Peyer's patch (tissue), 4 donors: Measurements from ENCODE around the gene BATF3. TPM values are rescaled to one million over a fixed set of nuclear protein-coding genes. Genes with fewer than 3 reads are reported as not detected.
"Not testable (repeated sequence)": the region's sequence is repeated elsewhere in the genome, so short reads cannot be mapped to it uniquely, and the experiment has no call there.

ENCODE experiments used
- DNase-seq, 3 donors: peaks; one replicate each; pipeline ENCODE4 v3.0.0-alpha.2; 2017 to 2019
- H3K27ac ChIP-seq, 4 donors: fragments of 200-600 bp; sonication (generic); one replicate each; pipeline ENCODE4 v1.5.1; 2016 to 2019
- H3K27me3 ChIP-seq, 2 donors: fragments of 200-600 bp; sonication (generic); one replicate each; pipeline ENCODE4 v1.5.1; 2019
- H3K36me3 ChIP-seq, 3 donors: fragments of 200-600 bp; sonication (generic); one replicate each; pipeline ENCODE4 v1.5.1; 2016 to 2019
- H3K4me1 ChIP-seq, 4 donors: fragments of 200-600 bp; sonication (generic); one replicate each; pipeline ENCODE4 v1.5.1; 2016 to 2019
- H3K4me3 ChIP-seq, 4 donors: fragments of 200-600 bp; sonication (generic); 1 replicate in 3 of 4; 2 replicates in 1 of 4; pipeline ENCODE4 v1.5.1; 2016 to 2019; ENCODE audit warnings: mild to moderate bottlenecking in 1 of 4
- H3K9me3 ChIP-seq, 4 donors: fragments of 200-600 bp; sonication (generic); one replicate each; pipeline ENCODE4 v1.5.1; 2016 to 2019; ENCODE audit warnings: mild to moderate bottlenecking in 1 of 4
- POLR2A ChIP-seq, 2 donors: fragments of 450-650 bp; IDR thresholded peaks; one replicate each; pipeline ENCODE4 v1.5.1; 2017; ENCODE audit warnings: antibody characterized with exemption in 2 of 2, mild to moderate bottlenecking in 2 of 2, moderate library complexity in 2 of 2
- total RNA-seq, 4 donors: library from RNA; depleted of rRNA; stranded (reverse); fragments of >200 nt; gene quantifications; one replicate each; pipeline ENCODE4 v1.1.0, GENCODE V29; 2016
- TF ChIP-seq, protein P1 (sequence below), 6 experiments: fragments of 450-650 bp in 4 of 6; fragments of 200-600 bp in 2 of 6; sonication (generic) in 1 of 6; IDR thresholded peaks; one replicate each; pipeline ENCODE4 v1.5.1; 2017 to 2019; ENCODE audit warnings: antibody characterized with exemption in 6 of 6, mild to moderate bottlenecking in 3 of 6, moderate library complexity in 1 of 6

Gene BATF3
- total RNA-seq, 4 donors from 2014 or later: 2.1 to 6.6 (median 4.7) TPM; not detected in 1

DNA sequence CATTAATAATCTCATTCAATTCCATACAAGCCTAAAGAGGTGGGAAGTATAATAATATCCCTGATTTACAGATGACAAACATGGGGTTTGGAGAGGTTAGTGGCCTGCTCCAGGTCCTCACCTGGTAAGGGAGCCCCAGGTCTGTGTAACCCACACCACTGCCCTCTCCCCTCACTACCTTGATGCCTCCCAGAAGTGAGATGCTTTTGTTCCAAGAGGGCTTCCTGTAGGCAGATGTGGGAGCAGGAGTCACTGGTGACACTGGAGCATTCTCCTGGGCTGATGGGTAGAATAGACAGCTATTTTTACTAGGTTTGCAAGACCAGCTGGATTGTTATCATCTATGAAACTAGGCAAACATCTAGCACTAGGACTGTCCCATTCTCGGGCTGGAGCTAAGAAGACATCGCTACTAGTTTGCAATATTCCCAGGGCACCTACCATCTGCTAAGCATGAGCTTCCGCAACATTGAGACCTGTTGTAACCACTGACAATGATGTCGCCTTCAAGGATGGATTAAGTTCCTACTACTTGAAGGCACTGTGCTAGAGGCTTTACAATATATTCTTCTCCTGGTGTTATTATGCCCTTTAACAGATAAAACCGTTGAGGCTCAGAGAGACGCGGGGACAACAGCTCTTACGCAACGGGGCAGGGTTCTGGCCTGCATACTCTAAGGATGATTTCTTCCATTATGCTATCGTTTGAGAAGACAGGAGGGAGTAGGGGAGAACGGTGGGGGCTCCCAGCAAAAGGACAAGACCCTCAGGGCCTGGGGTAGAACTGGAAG lies 35.0 kb downstream of the BATF3 start:
- Histone ChIP-seq H3K9me3 (no peaks in the 10 kb centered on the region), H3K4me3 (no peak overlapping the region), H3K27ac (no peak overlapping the region), H3K27me3 (no peaks in the 10 kb centered on the region), H3K36me3 (no peaks in the 10 kb centered on the region), H3K4me1 (peaks cover 0 to 17% (median 0%) of the 10 kb centered on the region in 4 donors)
- DNase-seq: no peak
- no peak for TF ChIP-seq POLR2A (IDR thresholded peaks at IDR 0.05)
- TF ChIP-seq, protein P1, sequence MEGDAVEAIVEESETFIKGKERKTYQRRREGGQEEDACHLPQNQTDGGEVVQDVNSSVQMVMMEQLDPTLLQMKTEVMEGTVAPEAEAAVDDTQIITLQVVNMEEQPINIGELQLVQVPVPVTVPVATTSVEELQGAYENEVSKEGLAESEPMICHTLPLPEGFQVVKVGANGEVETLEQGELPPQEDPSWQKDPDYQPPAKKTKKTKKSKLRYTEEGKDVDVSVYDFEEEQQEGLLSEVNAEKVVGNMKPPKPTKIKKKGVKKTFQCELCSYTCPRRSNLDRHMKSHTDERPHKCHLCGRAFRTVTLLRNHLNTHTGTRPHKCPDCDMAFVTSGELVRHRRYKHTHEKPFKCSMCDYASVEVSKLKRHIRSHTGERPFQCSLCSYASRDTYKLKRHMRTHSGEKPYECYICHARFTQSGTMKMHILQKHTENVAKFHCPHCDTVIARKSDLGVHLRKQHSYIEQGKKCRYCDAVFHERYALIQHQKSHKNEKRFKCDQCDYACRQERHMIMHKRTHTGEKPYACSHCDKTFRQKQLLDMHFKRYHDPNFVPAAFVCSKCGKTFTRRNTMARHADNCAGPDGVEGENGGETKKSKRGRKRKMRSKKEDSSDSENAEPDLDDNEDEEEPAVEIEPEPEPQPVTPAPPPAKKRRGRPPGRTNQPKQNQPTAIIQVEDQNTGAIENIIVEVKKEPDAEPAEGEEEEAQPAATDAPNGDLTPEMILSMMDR (IDR thresholded peaks at IDR 0.05): no peak

DNA sequence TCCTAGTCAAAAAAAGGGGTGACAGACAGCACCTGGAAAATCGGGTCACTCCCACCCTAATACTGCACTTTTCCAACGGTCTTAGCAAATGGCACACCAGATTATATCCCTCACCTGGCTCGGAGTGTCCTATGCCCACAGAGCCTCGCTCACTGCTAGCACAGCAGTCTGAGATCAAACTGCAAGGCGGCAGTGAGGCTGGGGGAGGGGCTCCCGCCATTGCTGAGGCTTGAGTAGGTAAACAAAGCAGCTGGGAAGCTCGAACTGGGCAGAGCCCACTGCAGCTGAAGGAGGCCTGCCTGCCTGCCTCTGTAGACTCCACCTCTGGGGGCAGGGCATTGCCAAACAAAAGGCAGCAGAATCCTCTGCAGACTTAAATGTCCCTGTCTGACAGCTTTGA lies 41.4 kb downstream of the BATF3 start:
- not testable (repeated sequence) for DNase-seq, H3K9me3 ChIP-seq, H3K27me3 ChIP-seq, H3K4me1 ChIP-seq, H3K4me3 ChIP-seq, H3K27ac ChIP-seq, H3K36me3 ChIP-seq

DNA sequence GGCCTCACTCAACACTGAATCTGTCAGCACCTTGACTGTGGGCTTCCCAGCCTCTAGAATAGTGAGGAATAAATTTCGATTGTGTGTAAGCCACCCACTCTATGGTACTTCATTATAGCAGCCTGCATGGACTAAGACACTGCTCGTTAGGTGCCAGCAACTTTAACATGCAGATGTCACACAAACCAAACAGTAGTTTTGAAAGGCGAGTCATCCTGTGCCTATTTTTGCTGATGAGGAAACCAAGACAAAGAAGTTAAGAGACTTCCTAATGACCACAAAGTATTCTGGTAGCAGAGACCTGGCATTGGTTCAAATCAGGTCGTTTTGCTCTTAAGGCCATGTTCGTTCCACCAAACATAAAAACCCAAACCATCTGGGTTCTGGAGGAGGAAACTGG lies 42.9 kb downstream of the BATF3 start:
- Histone ChIP-seq H3K27ac (no peak overlapping the region), H3K36me3 (no peaks in the 10 kb centered on the region), H3K4me1 (no peaks in the 10 kb centered on the region), H3K27me3 (no peaks in the 10 kb centered on the region), H3K4me3 (no peak overlapping the region), H3K9me3 (no peaks in the 10 kb centered on the region)
- no peak for DNase-seq
- no peak for TF ChIP-seq POLR2A (IDR thresholded peaks at IDR 0.05)
- TF ChIP-seq, protein P1 (IDR thresholded peaks at IDR 0.05): no peak

DNA sequence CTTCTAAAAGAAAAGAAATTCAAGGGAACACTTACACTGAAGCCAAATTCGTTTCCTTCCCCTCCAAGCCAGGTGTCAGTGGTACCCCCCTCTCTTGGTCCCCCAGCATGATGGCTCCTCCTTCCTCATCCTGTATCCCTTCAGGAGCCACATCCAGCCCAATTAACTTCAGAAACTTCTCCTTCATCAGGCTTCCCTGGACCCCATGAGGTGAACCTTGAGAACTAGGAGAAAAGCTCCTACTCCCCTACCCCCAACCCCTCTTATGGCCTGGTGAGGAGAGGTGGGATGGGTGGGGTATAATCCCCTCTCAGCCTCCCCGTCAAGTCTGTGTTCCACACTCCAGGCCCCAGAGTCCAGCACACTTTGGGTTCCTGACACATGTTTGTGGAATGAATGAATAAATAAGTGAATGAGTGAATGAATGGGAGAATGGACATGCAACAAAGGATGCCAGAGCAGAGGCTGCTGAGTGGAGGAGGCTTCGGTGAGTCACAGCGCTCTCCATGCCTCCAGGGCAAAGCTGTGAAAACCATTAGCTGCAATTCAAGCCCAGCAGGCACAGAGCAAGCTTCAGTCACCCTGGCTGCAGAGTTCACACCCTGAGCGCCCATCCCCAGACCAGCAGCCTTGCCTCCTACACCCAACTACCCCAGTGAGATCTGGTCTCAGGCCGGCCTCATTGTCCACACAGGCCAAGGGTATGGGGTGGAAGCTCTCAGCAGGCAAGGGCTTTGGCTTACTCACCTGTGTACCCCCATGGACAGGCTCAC lies 43.8 kb downstream of the BATF3 start:
- DNase-seq: no peak
- H3K36me3 ChIP-seq: no peaks in the 10 kb centered on the region
- H3K4me1 ChIP-seq: no peaks in the 10 kb centered on the region
- H3K27me3 ChIP-seq: no peaks in the 10 kb centered on the region
- no peak overlapping the region for H3K4me3 ChIP-seq
- TF ChIP-seq POLR2A (IDR thresholded peaks at IDR 0.05): no peak
- TF ChIP-seq, protein P1 (IDR thresholded peaks at IDR 0.05): no peak
- no peak overlapping the region for H3K27ac ChIP-seq
- H3K9me3 ChIP-seq: no peaks in the 10 kb centered on the region

DNA sequence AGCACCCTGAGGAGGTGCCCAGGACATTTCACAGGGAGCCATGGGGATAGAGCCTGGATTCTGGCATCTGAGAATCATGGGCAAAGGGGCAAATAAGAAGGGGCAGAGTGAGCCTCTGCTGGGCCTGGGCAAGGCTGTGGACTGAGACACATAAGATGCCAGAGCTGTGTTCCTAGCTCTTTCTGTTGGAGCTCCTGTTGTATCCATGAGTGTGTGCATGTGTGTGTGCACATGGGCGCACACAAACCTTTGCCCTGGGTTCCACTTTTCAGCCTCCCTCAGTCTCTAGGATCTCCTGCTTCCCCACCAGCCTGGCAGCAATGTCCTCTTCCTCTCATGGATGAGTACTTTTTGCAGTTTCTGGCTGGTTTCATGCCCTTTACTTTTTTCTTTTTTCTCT lies 47.0 kb downstream of the BATF3 start:
- DNase-seq: no peak
- no peaks in the 10 kb centered on the region for H3K4me1 ChIP-seq
- H3K4me3 ChIP-seq: no peak overlapping the region
- H3K36me3 ChIP-seq: no peaks in the 10 kb centered on the region
- no peak overlapping the region for H3K27ac ChIP-seq
- no peak for TF ChIP-seq POLR2A (IDR thresholded peaks at IDR 0.05)
- TF ChIP-seq, protein P1 (IDR thresholded peaks at IDR 0.05): no peak
- no peaks in the 10 kb centered on the region for H3K9me3 ChIP-seq
- no peaks in the 10 kb centered on the region for H3K27me3 ChIP-seq

DNA sequence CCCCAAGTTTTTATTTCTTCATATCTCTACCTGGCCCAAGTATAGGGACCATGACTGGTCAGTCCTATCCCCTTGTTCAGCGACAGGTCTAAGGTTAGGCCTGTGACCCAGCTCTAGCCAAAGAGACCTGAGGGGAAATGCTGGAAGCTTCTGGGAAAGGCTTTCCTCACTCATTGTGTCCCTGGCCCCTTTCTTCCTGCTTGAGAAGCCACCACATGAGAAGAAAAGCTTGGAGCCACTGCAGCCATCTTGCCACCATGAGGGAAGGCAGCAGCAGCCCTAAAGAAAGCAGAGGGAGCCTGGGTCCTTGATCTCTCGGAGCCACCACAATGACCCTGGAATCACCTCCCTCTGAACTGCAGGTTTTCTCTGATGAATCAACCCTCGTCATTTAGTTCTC lies 47.7 kb downstream of the BATF3 start:
- H3K36me3 ChIP-seq: no peaks in the 10 kb centered on the region
- TF ChIP-seq POLR2A (IDR thresholded peaks at IDR 0.05): no peak
- TF ChIP-seq, protein P1 (IDR thresholded peaks at IDR 0.05): no peak
- H3K9me3 ChIP-seq: no peaks in the 10 kb centered on the region
- H3K27ac ChIP-seq: no peak overlapping the region
- H3K27me3 ChIP-seq: no peaks in the 10 kb centered on the region
- DNase-seq: no peak
- H3K4me3 ChIP-seq: no peak overlapping the region
- H3K4me1 ChIP-seq: no peaks in the 10 kb centered on the region
